GM23248 (cell line): Measurements from ENCODE around the gene KIF9. TPM values are rescaled to one million over a fixed set of nuclear protein-coding genes. Genes with fewer than 3 reads are reported as not detected.
"Not testable (repeated sequence)": the region's sequence is repeated elsewhere in the genome, so short reads cannot be mapped to it uniquely, and the experiment has no call there.

Experiments
- DNase-seq: peaks from one replicate; pipeline ENCODE4 v3.0.0-alpha.2; 2015
- H2AFZ ChIP-seq: fragments of 200-600 bp; sonication (generic); 2 replicates; pipeline ENCODE4 v1.6.1; 2016; ENCODE audit warnings: antibody characterized with exemption
- H3F3A ChIP-seq: fragments of 200-600 bp; sonication (generic); 2 replicates; pipeline ENCODE4 v1.6.1; 2016; ENCODE audit warnings: mild to moderate bottlenecking, antibody characterized with exemption, mixed run types; ENCODE audit not compliant: insufficient read depth
- H3K27ac ChIP-seq: fragments of 200-600 bp; sonication (generic); 2 replicates; pipeline ENCODE4 v1.5.1; 2016; ENCODE audit warnings: mild to moderate bottlenecking
- H3K27me3 ChIP-seq: fragments of 200-600 bp; sonication (generic); replicated peaks from 2 replicates; pipeline ENCODE4 v1.6.1; 2016; ENCODE audit warnings: mild to moderate bottlenecking; ENCODE audit not compliant: insufficient read depth
- H3K36me3 ChIP-seq: fragments of 200-600 bp; sonication (generic); 2 replicates; pipeline ENCODE4 v1.6.1; 2016; ENCODE audit warnings: low read depth, mild to moderate bottlenecking
- H3K4me1 ChIP-seq: fragments of 200-600 bp; sonication (generic); 2 replicates; pipeline ENCODE4 v1.6.1; 2016; ENCODE audit warnings: mild to moderate bottlenecking; ENCODE audit not compliant: insufficient read depth
- H3K4me2 ChIP-seq: fragments of 200-600 bp; sonication (generic); one replicate; pipeline ENCODE4 v1.6.1; 2016; ENCODE audit warnings: mild to moderate bottlenecking; ENCODE audit not compliant: unreplicated experiment
- H3K4me3 ChIP-seq: fragments of 200-600 bp; sonication (generic); 2 replicates; pipeline ENCODE4 v1.5.1; 2016; ENCODE audit warnings: mild to moderate bottlenecking
- H3K79me2 ChIP-seq: fragments of 200-600 bp; sonication (generic); 2 replicates; pipeline ENCODE4 v1.6.1; 2016; ENCODE audit warnings: mild to moderate bottlenecking; ENCODE audit not compliant: insufficient read depth
- H3K9ac ChIP-seq: fragments of 200-600 bp; sonication (generic); 2 replicates; pipeline ENCODE4 v1.6.1; 2016; ENCODE audit warnings: mild to moderate bottlenecking
- H3K9me2 ChIP-seq: fragments of 200-600 bp; sonication (generic); 2 replicates; pipeline ENCODE4 v1.6.1; 2016; ENCODE audit warnings: mixed run types, mild to moderate bottlenecking, moderate library complexity; ENCODE audit not compliant: insufficient read depth
- H3K9me3 ChIP-seq: fragments of 200-600 bp; sonication (generic); one replicate; pipeline ENCODE4 v1.6.1; 2017; ENCODE audit warnings: low read depth
- H4K20me1 ChIP-seq: fragments of 200-600 bp; sonication (generic); 2 replicates; pipeline ENCODE4 v1.6.0; 2016; ENCODE audit not compliant: insufficient read depth
- EZH2 ChIP-seq: fragments of 200-600 bp; sonication (generic); IDR thresholded peaks from 2 replicates; pipeline ENCODE4 v1.6.1; 2018; ENCODE audit warnings: antibody characterized with exemption, mild to moderate bottlenecking; ENCODE audit not compliant: insufficient read depth, poor library complexity, severe bottlenecking
- EZH2phosphoT487 ChIP-seq: fragments of 200-600 bp; sonication (generic); IDR thresholded peaks from 2 replicates; pipeline ENCODE4 v1.6.1; 2018; ENCODE audit warnings: antibody characterized with exemption, moderate library complexity, mild to moderate bottlenecking, low read depth; ENCODE audit not compliant: insufficient read depth
- WGBS, 2 experiments: methylation state at CpG; one replicate each; pipeline ENCODE4 v1.1.6; 2015 to 2017; ENCODE audit warnings: low lambda C conversion rate in 2 of 2, low coverage in 1 of 2; ENCODE audit errors: missing lambda C conversion rate in 2 of 2; 5-methylcytosine and 5-hydroxymethylcytosine counted together
- in situ Hi-C: fragments of 300-500 bp; cut with MboI; formaldehyde crosslinking; loops from 2 replicates; pipeline ENCODE4 v1.15.0; 2020
- polyA plus RNA-seq: library from polyadenylated mRNA; unstranded; fragments of >200 nt; fragmentation: Nextera tagmentation; extraction: Ambion mirVana; gene quantifications from 2 replicates; pipeline ENCODE4 v1.2.1, GENCODE V29; 2016
- total RNA-seq: library from RNA; depleted of rRNA; stranded (reverse); fragments of >200 nt; shearing (Covaris generic); gene quantifications from 2 replicates; pipeline ENCODE4 v1.2.3, GENCODE V29; 2014

KIF9 gene
- total and polyA plus RNA-seq, 2 experiments from 2014 or later = 5.8 to 14.6 TPM

- no peak overlapping the region for H2AFZ ChIP-seq
- no peaks in the 10 kb centered on the region for H3K9me3 ChIP-seq
- no peaks in the 10 kb centered on the region for H3K79me2 ChIP-seq
- H3K4me1 ChIP-seq = peaks cover under 1% of the 10 kb centered on the region; the same call in 1 of the 2 replicates
- H3K4me2 ChIP-seq = no peak overlapping the region
- no peak overlapping the region for H3K9ac ChIP-seq
- H3K4me3 ChIP-seq = no peak overlapping the region
- H3F3A ChIP-seq = no peaks in the 10 kb centered on the region
- no peak overlapping the region for H3K27ac ChIP-seq
- in situ Hi-C loops = no loop called here
- H3K36me3 ChIP-seq = no peaks in the 10 kb centered on the region
- no peaks in the 10 kb centered on the region for H4K20me1 ChIP-seq
- no peaks in the 10 kb centered on the region for H3K27me3 ChIP-seq
- 56 to 62% methylated on average over 3 of the region's 3 CpGs for WGBS, 2 experiments
- no peak for TF ChIP-seq EZH2
- no peak for TF ChIP-seq EZH2phosphoT487
- H3K9me2 ChIP-seq = no peaks in the 10 kb centered on the region
- DNase-seq = peak; percentile 69
Measured at GRCh38 chr3:47261301-47261700, 21.3 kb downstream of the KIF9 start.

DNA sequence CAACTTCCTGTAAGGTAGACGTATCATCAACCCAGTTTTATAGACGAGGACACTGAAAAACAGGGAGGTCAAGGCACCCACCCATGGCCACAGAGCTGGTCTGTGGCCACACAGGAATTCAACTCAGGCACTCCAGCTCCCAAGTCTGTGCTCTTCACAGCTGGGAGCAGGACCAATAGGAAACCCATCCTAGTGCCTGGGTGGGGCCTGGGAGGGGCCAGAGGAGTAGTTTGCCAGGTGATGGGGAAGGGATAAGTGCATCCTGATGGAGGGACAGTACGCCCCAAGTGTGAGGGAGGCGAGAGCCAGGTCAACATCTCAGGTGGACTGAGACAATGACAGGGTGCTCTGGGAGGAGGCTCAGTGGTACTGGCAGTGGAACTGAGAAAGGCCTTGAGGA, 22.0 kb downstream of the KIF9 start:
- no peaks in the 10 kb centered on the region for H3K36me3 ChIP-seq
- no peak for DNase-seq
- no peaks in the 10 kb centered on the region for H3K79me2 ChIP-seq
- H3K9me3 ChIP-seq = no peaks in the 10 kb centered on the region
- H2AFZ ChIP-seq = no peak overlapping the region
- no peaks in the 10 kb centered on the region for H4K20me1 ChIP-seq
- 59 to 77% methylated on average over 3 to 4 of the region's 4 CpGs for WGBS, 2 experiments
- H3K9me2 ChIP-seq = no peaks in the 10 kb centered on the region
- no peaks in the 10 kb centered on the region for H3F3A ChIP-seq
- H3K4me1 ChIP-seq = no peaks in the 10 kb centered on the region
- H3K9ac ChIP-seq = no peak overlapping the region
- TF ChIP-seq EZH2phosphoT487 (no peak), EZH2 (no peak)
- in situ Hi-C loops = no loop called here
- H3K27ac ChIP-seq = no peak overlapping the region
- no peaks in the 10 kb centered on the region for H3K27me3 ChIP-seq
- H3K4me3 ChIP-seq = no peak overlapping the region
- H3K4me2 ChIP-seq = no peak overlapping the region

DNA sequence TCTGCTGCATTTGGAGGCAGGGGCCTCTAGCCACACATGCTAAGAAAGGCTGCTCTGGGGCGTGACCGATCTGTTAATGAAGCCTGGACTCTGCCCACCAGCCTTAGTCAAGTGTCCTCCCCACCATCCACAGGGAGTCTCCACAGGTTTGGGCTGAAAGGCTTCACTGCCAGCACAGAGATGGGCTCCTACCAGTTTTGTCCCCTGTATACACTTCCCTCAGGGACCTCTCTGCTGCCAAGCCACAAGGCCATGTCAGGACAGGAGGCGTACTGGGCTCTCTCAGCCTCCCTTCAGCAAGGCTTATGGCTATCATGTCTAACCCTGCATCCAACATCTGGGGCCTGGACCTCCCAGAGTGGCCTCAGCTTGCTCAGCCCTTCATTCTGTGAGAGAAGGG, 23.5 kb downstream of the KIF9 start:
- Histone ChIP-seq H3K79me2 (no peaks in the 10 kb centered on the region), H3K27ac (no peak overlapping the region), H3K9ac (no peak overlapping the region), H2AFZ (no peak overlapping the region), H3K4me1 (no peaks in the 10 kb centered on the region), H3K9me3 (no peaks in the 10 kb centered on the region), H4K20me1 (no peaks in the 10 kb centered on the region), H3K36me3 (no peaks in the 10 kb centered on the region), H3K27me3 (no peaks in the 10 kb centered on the region), H3F3A (no peaks in the 10 kb centered on the region), H3K4me2 (no peak overlapping the region), H3K9me2 (no peaks in the 10 kb centered on the region), H3K4me3 (no peak overlapping the region)
- 72 to 79% methylated on average over 3 of the region's 3 CpGs for WGBS, 2 experiments
- in situ Hi-C loops = no loop called here
- TF ChIP-seq EZH2 (no peak), EZH2phosphoT487 (no peak)
- no peak for DNase-seq

GRCh38 chr3:47256331-47256730, 26.3 kb downstream of the KIF9 start:
- H3K4me3 ChIP-seq, DNase-seq, H4K20me1 ChIP-seq, H3K4me1 ChIP-seq, in situ Hi-C loops, H3K9me2 ChIP-seq, H3K27me3 ChIP-seq, H3K36me3 ChIP-seq, H3K9ac ChIP-seq, H3K9me3 ChIP-seq, H3F3A ChIP-seq, H2AFZ ChIP-seq, H3K79me2 ChIP-seq, H3K27ac ChIP-seq, H3K4me2 ChIP-seq: not testable (repeated sequence)
- 59 to 61% methylated on average over 9 to 16 of the region's 25 CpGs for WGBS, 2 experiments

- H3K36me3 ChIP-seq = no peaks in the 10 kb centered on the region
- no peaks in the 10 kb centered on the region for H3K27me3 ChIP-seq
- no peaks in the 10 kb centered on the region for H4K20me1 ChIP-seq
- DNase-seq = no peak
- 55 to 58% methylated on average over 5 of the region's 5 CpGs for WGBS, 2 experiments
- no peak overlapping the region for H2AFZ ChIP-seq
- no peaks in the 10 kb centered on the region for H3K9me3 ChIP-seq
- H3K4me3 ChIP-seq = no peak overlapping the region
- no peak overlapping the region for H3K4me2 ChIP-seq
- no peaks in the 10 kb centered on the region for H3K4me1 ChIP-seq
- H3K79me2 ChIP-seq = no peaks in the 10 kb centered on the region
- TF ChIP-seq EZH2 = no peak
- TF ChIP-seq EZH2phosphoT487 = no peak
- no peaks in the 10 kb centered on the region for H3K9me2 ChIP-seq
- in situ Hi-C loops = no loop called here
- H3F3A ChIP-seq = no peaks in the 10 kb centered on the region
- no peak overlapping the region for H3K27ac ChIP-seq
- no peak overlapping the region for H3K9ac ChIP-seq
Measured at GRCh38 chr3:47251689-47252088, 30.9 kb downstream of the KIF9 start.

DNA sequence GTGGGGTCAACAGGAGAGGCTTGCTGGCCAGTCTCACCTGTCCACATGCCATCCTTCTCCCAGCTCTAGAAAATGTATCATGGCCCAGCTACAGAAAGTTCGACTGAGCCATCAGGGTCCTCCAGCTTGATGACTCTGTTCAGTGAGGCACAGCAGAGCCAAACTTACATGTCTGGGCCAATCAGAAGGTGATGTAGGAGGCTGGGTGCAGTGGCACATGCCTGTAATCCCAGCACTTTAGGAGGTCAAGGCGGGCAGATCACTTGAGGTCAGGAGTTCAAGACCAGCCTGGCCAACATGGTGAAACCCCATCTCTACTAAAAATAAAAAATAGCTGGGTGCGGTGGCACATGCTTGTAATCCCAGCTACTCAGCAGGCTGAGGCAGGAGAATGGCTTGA, 31.5 kb downstream of the KIF9 start:
- H3K79me2 ChIP-seq, H3K27me3 ChIP-seq, H4K20me1 ChIP-seq, H3F3A ChIP-seq, in situ Hi-C loops, H3K9ac ChIP-seq, H2AFZ ChIP-seq, H3K4me2 ChIP-seq, H3K36me3 ChIP-seq, H3K27ac ChIP-seq, H3K9me3 ChIP-seq, H3K4me3 ChIP-seq, H3K4me1 ChIP-seq, DNase-seq, H3K9me2 ChIP-seq: not testable (repeated sequence)
- WGBS, 2 experiments = 59 to 63% methylated on average over 3 of the region's 3 CpGs
